SK-N-SH treated with all-trans-retinoic acid at 6 μM for 48 hours (cell line): ENCODE measurements around the gene GNA15.

Experiments used
- ARNTL ChIP-seq: fragments of 450-650 bp; formaldehyde crosslinking; IDR thresholded peaks from 2 replicates; pipeline ENCODE4 v1.5.0; 2020; ENCODE audit warnings: low read depth, mild to moderate bottlenecking, moderate library complexity, borderline replicate concordance
- PPARA ChIP-seq: fragments of 250-450 bp; sonication (Bioruptor Pico); IDR thresholded peaks from 2 replicates; pipeline ENCODE4 v1.5.0; 2020; ENCODE audit warnings: mild to moderate bottlenecking, borderline replicate concordance
- ZC3H10 ChIP-seq: fragments of 250-450 bp; sonication (Bioruptor Pico); IDR thresholded peaks from 2 replicates; pipeline ENCODE4 v1.5.1; 2021; ENCODE audit warnings: mild to moderate bottlenecking, moderate library complexity

DNA sequence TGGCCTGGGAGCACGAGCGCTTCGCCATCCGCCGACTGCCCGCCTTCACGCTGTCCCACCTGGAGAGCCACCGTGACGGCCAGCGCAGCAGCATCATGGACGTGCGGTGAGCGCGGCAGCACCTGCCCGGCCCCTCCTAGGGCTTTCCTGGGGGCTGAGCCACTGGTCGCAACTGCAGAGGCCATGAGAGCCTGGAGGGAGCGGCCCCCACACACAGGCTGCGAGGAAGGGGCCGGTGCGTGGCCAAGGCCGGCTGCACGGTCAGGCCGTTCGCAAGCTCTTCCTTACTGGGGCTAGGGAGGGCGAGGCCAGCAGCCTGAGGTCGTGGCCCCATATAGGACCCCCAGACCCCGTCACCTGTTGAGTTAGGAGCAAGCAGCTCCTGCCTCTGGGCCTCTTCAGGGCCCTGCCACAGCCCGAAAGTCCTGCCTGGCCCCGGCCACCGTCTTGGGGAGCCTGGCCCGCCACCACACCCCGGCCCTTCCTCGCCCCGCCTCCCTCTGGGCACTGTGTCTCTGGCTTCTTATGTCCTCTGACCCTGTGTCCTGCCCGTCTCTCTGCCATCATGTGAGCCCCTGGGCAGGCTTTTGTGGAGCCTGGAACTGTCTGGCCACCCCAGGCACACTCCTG lies 68.9 kb downstream of the GNA15 start:
- TF ChIP-seq ZC3H10 (no peak), ARNTL (CRISPR knock-in tag) (no peak), PPARA (CRISPR knock-in tag) (no peak)
